Measurements from ENCODE around the gene GSTM4.
"Not testable (repeated sequence)": the region's sequence is repeated elsewhere in the genome, so short reads cannot be mapped to it uniquely, and the experiment has no call there.

GSTM4 gene

GRCh38 chr1:109704173-109704572 lies 48.3 kb downstream of the GSTM4 start:
- no peak for DNase-seq (ENCODE audit: low read depth in 2 of 2)

- no peak for DNase-seq (ENCODE audit: low read depth in 2 of 2)
Measured at GRCh38 chr1:109705411-109705810, 49.5 kb downstream of the GSTM4 start.

DNA sequence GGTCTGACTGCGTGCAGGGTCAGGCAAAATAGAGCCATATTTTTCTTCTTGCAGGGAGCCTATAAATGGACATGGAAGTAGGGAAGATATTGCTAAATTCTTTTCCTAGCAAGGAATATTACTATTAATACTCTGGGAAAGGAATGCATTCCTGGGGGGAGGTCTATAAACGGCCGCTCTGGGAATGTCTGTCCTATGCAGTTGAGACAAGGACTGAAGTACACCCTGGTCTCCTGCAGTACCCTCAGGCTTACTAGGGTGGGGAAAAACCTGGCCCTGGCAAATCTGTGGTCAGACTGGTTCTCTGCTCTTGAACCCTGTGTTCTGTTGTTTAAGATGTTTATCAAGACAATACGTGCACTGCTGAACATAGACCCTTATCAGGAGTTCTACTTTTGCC lies 53.0 kb downstream of the GSTM4 start:
- not testable (repeated sequence) for DNase-seq (ENCODE audit: low read depth in 2 of 2)

DNA sequence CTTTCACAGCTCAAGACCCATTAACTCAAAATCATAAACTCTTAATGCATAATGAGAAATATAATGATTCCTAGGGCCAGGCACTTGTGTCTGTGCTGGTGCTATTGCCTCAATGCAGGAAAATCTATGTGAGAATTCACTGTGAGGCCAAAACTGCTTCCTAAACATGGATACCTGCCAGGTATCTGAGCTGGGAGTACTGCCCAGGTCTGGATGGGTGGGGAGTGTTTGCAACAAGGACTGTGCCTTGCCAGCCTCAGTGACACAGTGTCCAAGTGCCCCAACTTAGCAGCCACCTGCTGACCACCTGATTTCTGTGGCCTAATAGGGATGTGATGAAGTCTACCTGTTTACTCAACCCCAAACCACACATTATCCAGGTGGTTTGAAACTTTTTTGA lies 53.9 kb downstream of the GSTM4 start:
- not testable (repeated sequence) for DNase-seq (ENCODE audit: low read depth in 2 of 2)
